A673 (cell line): ENCODE data around the gene ZBED1. TPM values are rescaled to one million over a fixed set of nuclear protein-coding genes. Genes with fewer than 3 reads are reported as not detected.

Source experiments
- BruUV-seq: library from RNA; stranded (reverse); fragments of 400-500 nt; replicated peaks from 2 replicates; lab custom pipeline; 2021; lab: Mats Ljungman, UMichigan
- CTCF ChIA-PET: fragments of 300-600 bp; sonication (Branson Sonifier 250); formaldehyde crosslinking; loops from one replicate; lab custom pipeline; 2022; ENCODE audit warnings: antibody characterized with exemption; lab: Charles Lee
- POLR2A ChIA-PET: fragments of 300-600 bp; sonication (Branson Sonifier 250); formaldehyde crosslinking; loops from one replicate; lab custom pipeline; 2022; ENCODE audit warnings: antibody characterized with exemption; ENCODE audit not compliant: low non-redundant PET; lab: Charles Lee
- DNase-seq: peaks from one replicate; pipeline ENCODE4 v3.0.0-alpha.2; 2015; ENCODE audit warnings: low spot score
- H3K27ac ChIP-seq: fragments of 200-600 bp; sonication (generic); 2 replicates; pipeline ENCODE4 v1.5.1; 2016; ENCODE audit warnings: mixed run types, low read depth, mild to moderate bottlenecking, mixed read lengths, antibody characterized with exemption, low read length; ENCODE audit not compliant: poor library complexity, severe bottlenecking
- H3K27me3 ChIP-seq: fragments of 200-600 bp; sonication (generic); replicated peaks from 2 replicates; pipeline ENCODE4 v1.6.1; 2017; ENCODE audit warnings: mixed run types, low read depth, mild to moderate bottlenecking, mixed read lengths, antibody characterized with exemption, low read length; ENCODE audit not compliant: insufficient read depth, poor library complexity
- H3K36me3 ChIP-seq: fragments of 200-600 bp; sonication (generic); 2 replicates; pipeline ENCODE4 v1.6.1; 2016; ENCODE audit warnings: mixed run types, mild to moderate bottlenecking, mixed read lengths, antibody characterized with exemption, low read length; ENCODE audit not compliant: insufficient read depth, poor library complexity, severe bottlenecking
- H3K4me1 ChIP-seq: fragments of 200-600 bp; sonication (generic); 2 replicates; pipeline ENCODE4 v1.6.1; 2017; ENCODE audit warnings: mixed run types, mild to moderate bottlenecking, mixed read lengths, antibody characterized with exemption, low read length; ENCODE audit not compliant: insufficient read depth, poor library complexity, severe bottlenecking
- H3K4me3 ChIP-seq: fragments of 200-600 bp; sonication (generic); 2 replicates; pipeline ENCODE4 v1.5.1; 2016; ENCODE audit warnings: low read depth, mixed run types, mild to moderate bottlenecking, mixed read lengths, low read length; ENCODE audit not compliant: poor library complexity, severe bottlenecking
- H3K9me3 ChIP-seq: fragments of 200-600 bp; sonication (generic); 2 replicates; pipeline ENCODE4 v1.6.1; 2016; ENCODE audit warnings: mixed run types, low read depth, mild to moderate bottlenecking, mixed read lengths, antibody characterized with exemption, low read length; ENCODE audit not compliant: poor library complexity, severe bottlenecking
- CTCF ChIP-seq: fragments of 300-800, 200-600 bp; sonication (generic); conservative IDR thresholded peaks from 2 replicates; pipeline ENCODE4 v1.5.1; 2017; ENCODE audit warnings: low read depth, mild to moderate bottlenecking, antibody characterized with exemption, low read length, moderate library complexity, mixed read lengths
- EZH2 ChIP-seq: fragments of 200-600 bp; sonication (generic); IDR thresholded peaks from 2 replicates; pipeline ENCODE4 v1.6.1; 2017; ENCODE audit warnings: borderline replicate concordance, low read depth, mild to moderate bottlenecking, mixed read lengths, antibody characterized with exemption, low read length; ENCODE audit not compliant: poor library complexity, severe bottlenecking
- intact Hi-C: fragments of 100-400 bp; cut with micrococcal nuclease; formaldehyde crosslinking; loops from one replicate; pipeline ENCODE4 v1.10.0; 2022; ENCODE audit not compliant: unreplicated experiment
- total RNA-seq: library from RNA; stranded (reverse); gene quantifications from 2 replicates; pipeline ENCODE4 v1.2.3, GENCODE V29; 2021

ZBED1 gene
- total RNA-seq, 1 experiment from 2014 or later = 37.6 TPM

GRCh38 chrX:2502120-2502667 is 1.4 kb upstream of the ZBED1 start:
- H3K36me3 ChIP-seq = peaks cover 1% of the 10 kb centered on the region
- no peak overlapping the region for H3K4me3 ChIP-seq
- H3K4me1 ChIP-seq = peaks cover 28% of the 10 kb centered on the region
- CTCF ChIA-PET = no interaction called here
- no peak for TF ChIP-seq EZH2
- no peak for TF ChIP-seq CTCF
- no peak for DNase-seq
- no peaks in the 10 kb centered on the region for H3K27me3 ChIP-seq
- no peaks in the 10 kb centered on the region for H3K9me3 ChIP-seq
- no peak overlapping the region for H3K27ac ChIP-seq
- POLR2A ChIA-PET = no interaction called here
- no TSS peak for BruUV-seq
- intact Hi-C loops = loop anchor here (10.0 kb wide), 1 partner anchor 73 kb away; no protein-coding TSS in a partner anchor

DNA sequence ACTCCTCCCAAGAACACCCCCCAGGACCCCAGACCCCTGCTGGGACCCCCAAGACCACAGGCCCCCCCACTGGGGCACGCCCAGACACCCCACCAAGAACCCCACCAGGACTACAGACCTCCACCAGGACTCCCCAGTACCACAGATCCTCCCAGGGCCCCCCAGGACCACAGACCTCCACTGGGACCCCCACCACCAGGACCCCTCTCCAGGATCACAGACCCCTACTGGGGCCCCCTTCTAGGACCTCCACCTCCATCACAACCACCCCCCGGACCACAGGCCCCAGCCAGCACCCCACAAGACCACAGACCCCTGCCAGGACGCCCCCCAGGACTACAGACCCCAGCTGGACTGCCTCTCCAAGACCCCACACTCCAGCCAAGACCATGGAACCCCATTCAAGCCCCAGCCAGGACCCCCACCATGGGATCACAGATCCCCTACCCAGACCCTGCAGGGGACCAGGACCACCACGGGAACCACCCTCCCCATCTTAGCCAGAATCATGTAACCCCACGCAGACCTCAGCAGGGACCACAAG is 855 bp upstream of the ZBED1 start:
- Histone ChIP-seq H3K4me1 (peaks cover 28% of the 10 kb centered on the region), H3K9me3 (no peaks in the 10 kb centered on the region), H3K27ac (no peak overlapping the region), H3K4me3 (no peak overlapping the region), H3K36me3 (peaks cover 2% of the 10 kb centered on the region), H3K27me3 (no peaks in the 10 kb centered on the region)
- DNase-seq = no peak
- BruUV-seq = no TSS peak
- TF ChIP-seq CTCF (no peak), EZH2 (no peak)
- intact Hi-C loops = loop anchor here (10.0 kb wide), 1 partner anchor 73 kb away; no protein-coding TSS in a partner anchor
- ChIA-PET POLR2A (no interaction called here), CTCF (no interaction called here)

DNA sequence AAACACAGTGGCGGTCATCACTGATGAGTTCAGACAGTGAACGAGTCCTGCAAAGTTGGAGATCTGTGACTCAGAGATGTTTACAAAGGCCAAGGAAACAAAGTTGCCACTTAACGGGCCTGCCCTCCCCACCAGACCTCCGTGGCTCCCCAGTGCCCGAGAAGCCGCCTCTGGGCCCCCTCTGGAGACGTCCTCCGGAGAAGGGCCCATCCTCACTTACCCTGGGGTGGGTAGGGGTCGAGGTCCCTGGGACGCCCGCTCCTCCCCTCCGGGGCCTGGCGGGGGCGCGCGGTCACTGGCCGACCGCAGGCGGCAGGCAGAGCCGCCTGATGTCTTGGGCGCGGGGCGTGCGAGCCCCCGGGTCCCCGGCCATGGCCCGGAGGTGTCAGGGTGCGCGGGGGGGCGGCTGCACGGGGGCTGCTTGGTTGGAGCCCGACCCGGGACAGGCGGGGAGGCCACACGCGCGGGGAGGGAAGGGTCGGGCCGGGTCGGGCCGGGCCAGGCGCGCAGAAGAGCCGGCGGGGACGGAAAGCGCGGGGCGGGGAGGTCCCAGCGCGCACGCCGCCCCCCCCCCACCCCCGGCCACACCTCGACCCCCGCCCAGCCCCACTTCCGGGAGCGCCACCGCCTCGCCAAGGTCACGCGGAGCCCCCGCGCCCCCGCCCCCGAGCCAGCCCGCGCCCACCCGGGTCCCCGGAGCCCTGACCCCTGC is 529 bp downstream of the ZBED1 start:
- Histone ChIP-seq H3K36me3 (peaks cover 2% of the 10 kb centered on the region), H3K27ac (peak overlapping the region; percentile 93), H3K9me3 (no peaks in the 10 kb centered on the region), H3K4me1 (peaks cover 28% of the 10 kb centered on the region), H3K4me3 (peak overlapping the region; percentile 99), H3K27me3 (no peaks in the 10 kb centered on the region)
- BruUV-seq = no TSS peak
- ChIA-PET CTCF (no interaction called here), POLR2A (no interaction called here)
- DNase-seq = no peak
- intact Hi-C loops = loop anchor here (10.0 kb wide), 1 partner anchor 75 kb away; no protein-coding TSS in a partner anchor
- TF ChIP-seq EZH2 (no peak), CTCF (no peak)
